WTC11 (cell line): Measurements from ENCODE around the gene NPAS3. TPM values are rescaled to one million over a fixed set of nuclear protein-coding genes. Genes with fewer than 3 reads are reported as not detected.

Experiments used
- ATAC-seq: fragments of 200-7000 bp; cut with Tn5 transposase; 2 replicates; pipeline ENCODE4 v1.10.0; 2021; ENCODE audit warnings: mild to moderate bottlenecking, moderate library complexity
- CTCF ChIA-PET: fragments of 300-600 bp; sonication (Branson Sonifier 250); formaldehyde crosslinking; loops from one replicate; lab custom pipeline; 2021; ENCODE audit warnings: antibody characterized with exemption; lab: Charles Lee
- POLR2A ChIA-PET: fragments of 350-600 bp; sonication (Branson Sonifier 250); formaldehyde crosslinking; loops from one replicate; lab custom pipeline; 2021; ENCODE audit warnings: antibody characterized with exemption; lab: Charles Lee
- DNase-seq: peaks from one replicate; pipeline ENCODE4 v3.0.0; 2021; ENCODE audit warnings: low spot score
- H3K27ac Mint-ChIP-seq: 2 replicates; pipeline ENCODE4 v1.8.0; 2021; ENCODE audit warnings: mixed read lengths
- H3K27me3 Mint-ChIP-seq: 2 replicates; pipeline ENCODE4 v1.8.0; 2021; ENCODE audit warnings: low read depth, mild to moderate bottlenecking, moderate library complexity, mixed read lengths
- H3K36me3 Mint-ChIP-seq: 2 replicates; pipeline ENCODE4 v1.8.0; 2021; ENCODE audit warnings: mixed read lengths
- H3K4me1 Mint-ChIP-seq: 2 replicates; pipeline ENCODE4 v1.8.0; 2022; ENCODE audit warnings: mixed read lengths
- H3K4me3 Mint-ChIP-seq: 2 replicates; pipeline ENCODE4 v1.8.0; 2021; ENCODE audit warnings: mild to moderate bottlenecking, moderate library complexity, mixed read lengths
- H3K9me3 Mint-ChIP-seq: 2 replicates; pipeline ENCODE4 v1.8.0; 2021; ENCODE audit warnings: mixed read lengths
- ATF1 ChIP-seq: sonication (generic); formaldehyde crosslinking; IDR thresholded peaks from 2 replicates; pipeline ENCODE4 v1.8.1; 2023; ENCODE audit warnings: mild to moderate bottlenecking, moderate library complexity, missing genetic modification reagents
- CBFB ChIP-seq: sonication (generic); formaldehyde crosslinking; IDR thresholded peaks from 2 replicates; pipeline ENCODE4 v1.8.1; 2022; ENCODE audit warnings: mild to moderate bottlenecking, low read depth, missing genetic modification reagents
- CREM ChIP-seq: sonication (generic); formaldehyde crosslinking; IDR thresholded peaks from 2 replicates; pipeline ENCODE4 v1.8.1; 2022; ENCODE audit warnings: mild to moderate bottlenecking, missing genetic modification reagents, moderate library complexity
- FOXK1 ChIP-seq: sonication (generic); formaldehyde crosslinking; IDR thresholded peaks from 2 replicates; pipeline ENCODE4 v1.8.0; 2022; ENCODE audit warnings: mild to moderate bottlenecking, moderate library complexity, missing genetic modification reagents
- FOXP1 ChIP-seq: sonication (generic); formaldehyde crosslinking; IDR thresholded peaks from 2 replicates; pipeline ENCODE4 v1.8.0; 2022; ENCODE audit warnings: missing genetic modification reagents, mild to moderate bottlenecking, moderate library complexity, borderline replicate concordance
- KAT7 ChIP-seq: sonication (generic); formaldehyde crosslinking; IDR thresholded peaks from 2 replicates; pipeline ENCODE4 v1.8.1; 2023; ENCODE audit warnings: missing genetic modification reagents, mild to moderate bottlenecking, borderline replicate concordance
- RELA ChIP-seq: sonication (generic); formaldehyde crosslinking; IDR thresholded peaks from 2 replicates; pipeline ENCODE4 v1.8.1; 2022; ENCODE audit warnings: missing genetic modification reagents, mild to moderate bottlenecking, borderline replicate concordance
- TEAD4 ChIP-seq: sonication (generic); formaldehyde crosslinking; IDR thresholded peaks from 2 replicates; pipeline ENCODE4 v1.8.0; 2022; ENCODE audit warnings: mild to moderate bottlenecking, missing genetic modification reagents
- TP53 ChIP-seq: sonication (generic); formaldehyde crosslinking; IDR thresholded peaks from 2 replicates; pipeline ENCODE4 v1.8.1; 2023; ENCODE audit warnings: mild to moderate bottlenecking, missing genetic modification reagents
- ZBTB21 ChIP-seq: sonication (generic); formaldehyde crosslinking; IDR thresholded peaks from 2 replicates; pipeline ENCODE4 v1.8.1; 2023; ENCODE audit warnings: mild to moderate bottlenecking, missing genetic modification reagents, borderline replicate concordance
- ZNF121 ChIP-seq: sonication (generic); formaldehyde crosslinking; IDR thresholded peaks from 2 replicates; pipeline ENCODE4 v1.8.0; 2023; ENCODE audit warnings: missing genetic modification reagents
- ZNF263 ChIP-seq: sonication (generic); formaldehyde crosslinking; IDR thresholded peaks from 2 replicates; pipeline ENCODE4 v1.8.1; 2022; ENCODE audit warnings: low read depth, mild to moderate bottlenecking, moderate library complexity, missing genetic modification reagents
- ZNF423 ChIP-seq: fragments of 250-450 bp; sonication (Bioruptor Pico); IDR thresholded peaks from 2 replicates; pipeline ENCODE4 v2.1.2; 2022; ENCODE audit warnings: mild to moderate bottlenecking, moderate library complexity
- total RNA-seq: library from RNA; stranded (reverse); gene quantifications from 3 replicates; pipeline ENCODE4 v1.2.3, GENCODE V29; 2021
- TF ChIP-seq, protein P1 (sequence below): sonication (generic); formaldehyde crosslinking; IDR thresholded peaks from 2 replicates; pipeline ENCODE4 v1.8.0; 2022; ENCODE audit warnings: missing genetic modification reagents
- TF ChIP-seq, protein P2 (sequence below): fragments of 200-600 bp; IDR thresholded peaks from 2 replicates; pipeline ENCODE4 v1.8.0; 2022; ENCODE audit warnings: antibody characterized with exemption
- TF ChIP-seq, protein P3 (sequence below): sonication (generic); formaldehyde crosslinking; IDR thresholded peaks from 2 replicates; pipeline ENCODE4 v1.8.1; 2022; ENCODE audit warnings: low read depth, mild to moderate bottlenecking, moderate library complexity, missing genetic modification reagents, borderline replicate concordance
- TF ChIP-seq, protein P4 (sequence below): fragments of 250-450 bp; sonication (Bioruptor Pico); IDR thresholded peaks from 2 replicates; pipeline ENCODE4 v1.9.0; 2021; ENCODE audit warnings: moderate library complexity, mild to moderate bottlenecking, inconsistent platforms, borderline replicate concordance
- TF ChIP-seq, protein P5 (sequence below): sonication (generic); formaldehyde crosslinking; conservative IDR thresholded peaks from 2 replicates; pipeline ENCODE4 v1.8.1; 2022; ENCODE audit warnings: mild to moderate bottlenecking, missing genetic modification reagents
- TF ChIP-seq, protein P6 (sequence below): fragments of 250-450 bp; sonication (Bioruptor Pico); IDR thresholded peaks from 2 replicates; pipeline ENCODE4 v1.9.0; 2021; ENCODE audit warnings: mild to moderate bottlenecking
- TF ChIP-seq, protein P7 (sequence below): sonication (generic); formaldehyde crosslinking; IDR thresholded peaks from 2 replicates; pipeline ENCODE4 v1.8.1; 2022; ENCODE audit warnings: low read depth, missing genetic modification reagents, borderline replicate concordance
- TF ChIP-seq, protein P8 (sequence below): sonication (generic); formaldehyde crosslinking; IDR thresholded peaks from 2 replicates; pipeline ENCODE4 v1.8.0; 2023; ENCODE audit warnings: mild to moderate bottlenecking, missing genetic modification reagents

NPAS3 gene
- total RNA-seq, 1 experiment from 2014 or later, result 3.2 TPM

DNA sequence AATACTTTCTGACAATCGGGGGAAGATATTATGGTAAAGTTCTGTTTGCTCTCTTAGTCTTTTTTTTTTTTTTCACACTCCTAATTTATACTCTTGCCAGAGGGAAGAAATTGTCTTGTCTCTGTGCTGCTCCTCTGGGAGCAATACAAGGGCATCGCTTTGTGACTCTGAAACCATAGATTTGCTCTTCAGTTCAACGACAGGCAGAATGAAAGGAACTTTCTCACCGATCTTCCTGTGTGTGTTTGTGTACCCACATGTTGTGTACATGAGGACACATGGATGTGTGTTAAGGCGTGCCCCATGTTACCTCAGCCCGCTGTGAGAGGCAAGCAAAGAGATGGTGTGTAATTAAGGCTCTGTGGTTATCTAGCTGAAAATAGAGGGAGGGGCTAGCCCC, 554.6 kb downstream of the NPAS3 start (continued):
- TF ChIP-seq, protein P1, sequence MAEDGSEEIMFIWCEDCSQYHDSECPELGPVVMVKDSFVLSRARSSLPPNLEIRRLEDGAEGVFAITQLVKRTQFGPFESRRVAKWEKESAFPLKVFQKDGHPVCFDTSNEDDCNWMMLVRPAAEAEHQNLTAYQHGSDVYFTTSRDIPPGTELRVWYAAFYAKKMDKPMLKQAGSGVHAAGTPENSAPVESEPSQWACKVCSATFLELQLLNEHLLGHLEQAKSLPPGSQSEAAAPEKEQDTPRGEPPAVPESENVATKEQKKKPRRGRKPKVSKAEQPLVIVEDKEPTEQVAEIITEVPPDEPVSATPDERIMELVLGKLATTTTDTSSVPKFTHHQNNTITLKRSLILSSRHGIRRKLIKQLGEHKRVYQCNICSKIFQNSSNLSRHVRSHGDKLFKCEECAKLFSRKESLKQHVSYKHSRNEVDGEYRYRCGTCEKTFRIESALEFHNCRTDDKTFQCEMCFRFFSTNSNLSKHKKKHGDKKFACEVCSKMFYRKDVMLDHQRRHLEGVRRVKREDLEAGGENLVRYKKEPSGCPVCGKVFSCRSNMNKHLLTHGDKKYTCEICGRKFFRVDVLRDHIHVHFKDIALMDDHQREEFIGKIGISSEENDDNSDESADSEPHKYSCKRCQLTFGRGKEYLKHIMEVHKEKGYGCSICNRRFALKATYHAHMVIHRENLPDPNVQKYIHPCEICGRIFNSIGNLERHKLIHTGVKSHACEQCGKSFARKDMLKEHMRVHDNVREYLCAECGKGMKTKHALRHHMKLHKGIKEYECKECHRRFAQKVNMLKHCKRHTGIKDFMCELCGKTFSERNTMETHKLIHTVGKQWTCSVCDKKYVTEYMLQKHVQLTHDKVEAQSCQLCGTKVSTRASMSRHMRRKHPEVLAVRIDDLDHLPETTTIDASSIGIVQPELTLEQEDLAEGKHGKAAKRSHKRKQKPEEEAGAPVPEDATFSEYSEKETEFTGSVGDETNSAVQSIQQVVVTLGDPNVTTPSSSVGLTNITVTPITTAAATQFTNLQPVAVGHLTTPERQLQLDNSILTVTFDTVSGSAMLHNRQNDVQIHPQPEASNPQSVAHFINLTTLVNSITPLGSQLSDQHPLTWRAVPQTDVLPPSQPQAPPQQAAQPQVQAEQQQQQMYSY, result no peak
- TF ChIP-seq, protein P2, sequence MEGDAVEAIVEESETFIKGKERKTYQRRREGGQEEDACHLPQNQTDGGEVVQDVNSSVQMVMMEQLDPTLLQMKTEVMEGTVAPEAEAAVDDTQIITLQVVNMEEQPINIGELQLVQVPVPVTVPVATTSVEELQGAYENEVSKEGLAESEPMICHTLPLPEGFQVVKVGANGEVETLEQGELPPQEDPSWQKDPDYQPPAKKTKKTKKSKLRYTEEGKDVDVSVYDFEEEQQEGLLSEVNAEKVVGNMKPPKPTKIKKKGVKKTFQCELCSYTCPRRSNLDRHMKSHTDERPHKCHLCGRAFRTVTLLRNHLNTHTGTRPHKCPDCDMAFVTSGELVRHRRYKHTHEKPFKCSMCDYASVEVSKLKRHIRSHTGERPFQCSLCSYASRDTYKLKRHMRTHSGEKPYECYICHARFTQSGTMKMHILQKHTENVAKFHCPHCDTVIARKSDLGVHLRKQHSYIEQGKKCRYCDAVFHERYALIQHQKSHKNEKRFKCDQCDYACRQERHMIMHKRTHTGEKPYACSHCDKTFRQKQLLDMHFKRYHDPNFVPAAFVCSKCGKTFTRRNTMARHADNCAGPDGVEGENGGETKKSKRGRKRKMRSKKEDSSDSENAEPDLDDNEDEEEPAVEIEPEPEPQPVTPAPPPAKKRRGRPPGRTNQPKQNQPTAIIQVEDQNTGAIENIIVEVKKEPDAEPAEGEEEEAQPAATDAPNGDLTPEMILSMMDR, result no peak
- TF ChIP-seq, protein P3, sequence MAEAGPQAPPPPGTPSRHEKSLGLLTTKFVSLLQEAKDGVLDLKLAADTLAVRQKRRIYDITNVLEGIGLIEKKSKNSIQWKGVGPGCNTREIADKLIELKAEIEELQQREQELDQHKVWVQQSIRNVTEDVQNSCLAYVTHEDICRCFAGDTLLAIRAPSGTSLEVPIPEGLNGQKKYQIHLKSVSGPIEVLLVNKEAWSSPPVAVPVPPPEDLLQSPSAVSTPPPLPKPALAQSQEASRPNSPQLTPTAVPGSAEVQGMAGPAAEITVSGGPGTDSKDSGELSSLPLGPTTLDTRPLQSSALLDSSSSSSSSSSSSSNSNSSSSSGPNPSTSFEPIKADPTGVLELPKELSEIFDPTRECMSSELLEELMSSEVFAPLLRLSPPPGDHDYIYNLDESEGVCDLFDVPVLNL (CRISPR knock-in tag), result no peak
- TF ChIP-seq TEAD4 (CRISPR knock-in tag) (no peak), ZNF121 (CRISPR knock-in tag) (no peak), ZNF263 (no peak), FOXP1 (CRISPR knock-in tag) (no peak), FOXK1 (CRISPR knock-in tag) (no peak), KAT7 (CRISPR knock-in tag) (no peak)
- TF ChIP-seq, protein P4, sequence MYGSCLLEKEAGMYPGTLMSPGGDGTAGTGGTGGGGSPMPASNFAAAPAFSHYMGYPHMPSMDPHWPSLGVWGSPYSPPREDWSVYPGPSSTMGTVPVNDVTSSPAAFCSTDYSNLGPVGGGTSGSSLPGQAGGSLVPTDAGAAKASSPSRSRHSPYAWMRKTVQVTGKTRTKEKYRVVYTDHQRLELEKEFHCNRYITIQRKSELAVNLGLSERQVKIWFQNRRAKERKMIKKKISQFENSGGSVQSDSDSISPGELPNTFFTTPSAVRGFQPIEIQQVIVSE (CRISPR knock-in tag), result no peak

DNA sequence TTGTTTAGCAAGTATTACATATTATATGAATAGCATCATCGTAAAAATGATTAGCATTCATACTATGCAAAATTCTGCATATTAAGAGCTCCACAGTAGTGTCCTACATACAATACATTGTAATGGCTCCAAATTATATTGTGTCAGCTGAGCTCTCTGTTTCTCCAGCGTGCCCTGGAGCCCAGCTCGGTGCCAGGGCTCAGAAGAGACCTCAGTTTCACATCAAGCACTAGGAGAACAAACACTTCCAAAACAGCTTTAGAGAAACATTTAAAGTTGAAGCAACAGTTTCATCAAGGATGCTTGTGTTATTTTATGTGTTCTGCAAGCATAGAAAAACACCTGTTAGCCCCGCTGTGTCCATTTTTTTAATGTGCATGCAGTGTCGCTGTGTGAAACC, 555.3 kb downstream of the NPAS3 start:
- peaks cover 11% of the 10 kb centered on the region for H3K36me3 Mint-ChIP-seq
- ATAC-seq (no peak), DNase-seq (no peak)
- no peak overlapping the region for H3K27ac Mint-ChIP-seq
- CTCF ChIA-PET, result no interaction called here
- H3K27me3 Mint-ChIP-seq, result peaks cover 5% of the 10 kb centered on the region
- TF ChIP-seq ZBTB21 (CRISPR knock-in tag) (no peak), RELA (no peak), CREM (no peak), TP53 (CRISPR knock-in tag) (no peak), ZNF423 (CRISPR knock-in tag) (no peak), CBFB (no peak)
- TF ChIP-seq, protein P5, sequence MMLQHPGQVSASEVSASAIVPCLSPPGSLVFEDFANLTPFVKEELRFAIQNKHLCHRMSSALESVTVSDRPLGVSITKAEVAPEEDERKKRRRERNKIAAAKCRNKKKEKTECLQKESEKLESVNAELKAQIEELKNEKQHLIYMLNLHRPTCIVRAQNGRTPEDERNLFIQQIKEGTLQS, result no peak
- POLR2A ChIA-PET, result no interaction called here
- 0 out of 2 replicates have a peak, but pooled peaks cover 5% of the 10 kb centered on the region for H3K4me1 Mint-ChIP-seq
- no peak overlapping the region for H3K4me3 Mint-ChIP-seq
- peaks cover 34% of the 10 kb centered on the region for H3K9me3 Mint-ChIP-seq

DNA sequence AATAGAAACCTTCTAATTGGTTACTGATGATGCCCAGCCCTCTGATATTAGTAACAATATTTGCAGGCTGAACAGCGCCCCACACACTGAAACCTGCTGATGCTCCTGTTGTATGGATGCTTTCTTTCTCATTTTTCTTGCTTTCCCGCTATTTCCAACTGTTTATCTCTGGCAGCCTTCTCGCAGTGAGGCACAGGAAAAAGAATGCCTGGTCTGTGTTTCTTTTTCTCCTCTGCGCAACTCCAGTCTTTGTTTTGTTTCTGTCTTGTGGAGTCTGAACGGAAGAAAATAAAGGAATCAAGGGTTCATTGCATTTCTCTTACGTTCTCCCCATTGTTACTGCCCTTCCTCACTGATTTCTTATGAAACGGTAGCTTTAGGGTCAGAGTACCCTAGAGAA, 561.0 kb downstream of the NPAS3 start:
- ChIA-PET POLR2A (no interaction called here), CTCF (interaction anchor here (1.2 kb wide), 1 partner anchor 20 kb away, joined by 3 read pairs; no protein-coding TSS in a partner anchor)
- peaks cover 5% of the 10 kb centered on the region for H3K27me3 Mint-ChIP-seq
- no peaks in the 10 kb centered on the region for H3K4me1 Mint-ChIP-seq
- H3K36me3 Mint-ChIP-seq, result peaks cover 11% of the 10 kb centered on the region
- DNase-seq (no peak), ATAC-seq (no peak)
- peaks cover 29% of the 10 kb centered on the region for H3K9me3 Mint-ChIP-seq
- H3K27ac Mint-ChIP-seq, result no peak overlapping the region
- no peak overlapping the region for H3K4me3 Mint-ChIP-seq
- TF ChIP-seq, protein P6, sequence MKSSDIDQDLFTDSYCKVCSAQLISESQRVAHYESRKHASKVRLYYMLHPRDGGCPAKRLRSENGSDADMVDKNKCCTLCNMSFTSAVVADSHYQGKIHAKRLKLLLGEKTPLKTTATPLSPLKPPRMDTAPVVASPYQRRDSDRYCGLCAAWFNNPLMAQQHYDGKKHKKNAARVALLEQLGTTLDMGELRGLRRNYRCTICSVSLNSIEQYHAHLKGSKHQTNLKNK (CRISPR knock-in tag), result no peak
- TF ChIP-seq, protein P7, sequence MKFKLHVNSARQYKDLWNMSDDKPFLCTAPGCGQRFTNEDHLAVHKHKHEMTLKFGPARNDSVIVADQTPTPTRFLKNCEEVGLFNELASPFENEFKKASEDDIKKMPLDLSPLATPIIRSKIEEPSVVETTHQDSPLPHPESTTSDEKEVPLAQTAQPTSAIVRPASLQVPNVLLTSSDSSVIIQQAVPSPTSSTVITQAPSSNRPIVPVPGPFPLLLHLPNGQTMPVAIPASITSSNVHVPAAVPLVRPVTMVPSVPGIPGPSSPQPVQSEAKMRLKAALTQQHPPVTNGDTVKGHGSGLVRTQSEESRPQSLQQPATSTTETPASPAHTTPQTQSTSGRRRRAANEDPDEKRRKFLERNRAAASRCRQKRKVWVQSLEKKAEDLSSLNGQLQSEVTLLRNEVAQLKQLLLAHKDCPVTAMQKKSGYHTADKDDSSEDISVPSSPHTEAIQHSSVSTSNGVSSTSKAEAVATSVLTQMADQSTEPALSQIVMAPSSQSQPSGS, result no peak
- TF ChIP-seq, protein P8, sequence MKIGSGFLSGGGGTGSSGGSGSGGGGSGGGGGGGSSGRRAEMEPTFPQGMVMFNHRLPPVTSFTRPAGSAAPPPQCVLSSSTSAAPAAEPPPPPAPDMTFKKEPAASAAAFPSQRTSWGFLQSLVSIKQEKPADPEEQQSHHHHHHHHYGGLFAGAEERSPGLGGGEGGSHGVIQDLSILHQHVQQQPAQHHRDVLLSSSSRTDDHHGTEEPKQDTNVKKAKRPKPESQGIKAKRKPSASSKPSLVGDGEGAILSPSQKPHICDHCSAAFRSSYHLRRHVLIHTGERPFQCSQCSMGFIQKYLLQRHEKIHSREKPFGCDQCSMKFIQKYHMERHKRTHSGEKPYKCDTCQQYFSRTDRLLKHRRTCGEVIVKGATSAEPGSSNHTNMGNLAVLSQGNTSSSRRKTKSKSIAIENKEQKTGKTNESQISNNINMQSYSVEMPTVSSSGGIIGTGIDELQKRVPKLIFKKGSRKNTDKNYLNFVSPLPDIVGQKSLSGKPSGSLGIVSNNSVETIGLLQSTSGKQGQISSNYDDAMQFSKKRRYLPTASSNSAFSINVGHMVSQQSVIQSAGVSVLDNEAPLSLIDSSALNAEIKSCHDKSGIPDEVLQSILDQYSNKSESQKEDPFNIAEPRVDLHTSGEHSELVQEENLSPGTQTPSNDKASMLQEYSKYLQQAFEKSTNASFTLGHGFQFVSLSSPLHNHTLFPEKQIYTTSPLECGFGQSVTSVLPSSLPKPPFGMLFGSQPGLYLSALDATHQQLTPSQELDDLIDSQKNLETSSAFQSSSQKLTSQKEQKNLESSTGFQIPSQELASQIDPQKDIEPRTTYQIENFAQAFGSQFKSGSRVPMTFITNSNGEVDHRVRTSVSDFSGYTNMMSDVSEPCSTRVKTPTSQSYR, result no peak
- no peak for TF ChIP-seq ATF1 (CRISPR knock-in tag)
- TF ChIP-seq, protein P3 (CRISPR knock-in tag), result no peak
